HG02884 (cell line): ENCODE measurements around the gene SMTN.
A peak's percentile ranks its signal among the peaks of the same experiment; 100 is the strongest.
"Not testable (repeated sequence)": the region's sequence is repeated elsewhere in the genome, so short reads cannot be mapped to it uniquely, and the experiment has no call there.

ENCODE experiments used
- ATAC-seq: cut with Tn5 transposase; IDR thresholded peaks from one replicate; pipeline ENCODE4 v1.9.1; 2021; ENCODE audit warnings: mild to moderate bottlenecking, moderate library complexity; ENCODE audit not compliant: unreplicated experiment

Gene SMTN

DNA sequence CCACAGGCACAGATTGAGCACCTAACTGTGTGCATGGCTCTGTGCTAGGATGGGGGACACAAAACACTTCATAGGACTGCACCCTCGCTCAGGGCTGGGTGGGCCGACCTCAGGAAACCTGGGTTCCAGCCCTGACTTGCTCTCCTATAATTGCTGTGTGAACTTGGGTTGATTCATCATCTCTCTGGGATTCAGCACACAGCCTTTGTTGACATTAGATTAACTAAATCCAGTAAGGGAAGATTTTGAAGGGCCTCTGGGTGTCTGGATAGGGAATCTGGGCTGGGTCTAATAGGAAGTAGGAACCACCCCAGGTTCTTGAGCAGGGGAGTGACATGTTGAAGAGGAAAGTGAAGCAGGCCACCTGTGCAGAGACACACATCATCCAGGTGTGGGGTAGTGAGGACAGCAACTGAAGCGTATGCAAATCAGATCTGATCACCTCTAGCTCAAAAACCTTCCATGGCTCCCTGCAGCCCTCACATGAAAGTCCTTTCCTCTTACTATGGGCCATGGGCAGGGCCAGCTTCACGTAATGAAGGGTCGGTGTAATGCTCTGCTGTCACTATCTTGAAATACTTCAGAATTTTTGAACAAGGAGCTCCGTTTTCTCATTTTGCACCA lies 11.3 kb upstream of the SMTN start:
- ATAC-seq = not testable (repeated sequence)

DNA sequence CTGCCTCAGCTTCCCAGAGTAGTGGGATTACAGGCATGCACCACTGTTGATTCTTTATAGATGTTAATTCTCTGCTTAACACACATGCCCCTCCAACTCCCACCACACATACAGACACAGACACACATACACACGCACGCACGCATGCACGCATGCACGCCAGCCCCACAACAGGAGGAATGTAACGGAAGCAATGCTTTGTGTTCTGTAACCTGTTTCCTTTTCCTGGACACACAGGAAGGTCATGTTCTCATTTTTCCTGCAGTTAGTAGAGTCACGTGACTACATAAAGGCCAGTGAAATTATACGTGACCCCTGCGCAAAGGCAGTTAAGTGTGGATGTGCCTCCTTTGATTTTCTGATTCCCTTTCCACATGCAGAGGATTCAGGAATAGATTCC lies 8.0 kb upstream of the SMTN start:
- ATAC-seq = not testable (repeated sequence)

DNA sequence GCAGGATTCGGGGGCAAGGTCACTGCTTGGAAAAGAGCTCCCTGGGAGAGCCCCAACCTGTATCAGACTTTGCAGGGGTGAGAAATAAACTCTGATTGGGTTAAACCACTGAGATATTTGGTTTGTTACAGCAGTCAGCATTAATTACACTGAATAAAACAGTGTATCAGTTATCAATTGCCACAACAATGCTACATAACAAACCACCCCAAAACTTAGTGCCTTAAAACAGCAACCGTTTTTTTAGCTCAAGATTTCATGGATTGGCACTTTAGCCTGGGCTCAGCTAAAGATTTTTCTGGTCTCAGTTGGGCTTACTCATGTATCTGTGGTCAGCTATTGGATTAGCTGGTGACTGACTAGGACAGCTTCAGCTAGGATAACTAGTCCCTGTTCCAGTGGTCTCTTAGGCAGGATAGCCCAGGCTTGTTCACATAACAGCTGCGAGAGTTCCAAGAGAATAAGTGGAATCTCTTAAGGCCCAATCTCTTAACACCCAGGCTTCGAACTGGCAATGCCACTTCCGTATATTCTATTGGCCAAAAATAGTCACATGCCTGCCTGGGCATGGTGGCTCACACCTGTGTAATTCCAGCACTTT lies 7.5 kb upstream of the SMTN start:
- ATAC-seq = not testable (repeated sequence)

DNA sequence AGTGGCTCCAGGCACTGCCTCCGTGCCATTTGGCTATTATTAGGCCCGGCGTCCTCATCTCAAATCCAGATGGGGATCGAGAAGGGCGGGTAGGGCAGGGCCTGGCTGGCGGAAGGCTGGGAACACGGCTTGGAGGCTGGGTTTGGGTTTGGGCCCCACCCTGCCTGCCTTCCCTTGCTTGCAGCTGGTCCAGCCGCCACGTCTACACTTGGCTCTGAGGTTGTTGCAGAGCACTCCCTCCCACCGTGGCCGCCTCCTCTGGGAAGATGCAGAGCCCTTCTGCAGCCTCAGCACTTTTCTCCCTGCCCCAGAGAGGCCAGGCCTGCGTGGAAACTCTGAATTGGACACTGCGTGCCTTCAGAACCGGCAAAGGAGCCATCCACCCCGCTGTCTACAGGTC lies 5.2 kb upstream of the SMTN start:
- no peak for ATAC-seq

DNA sequence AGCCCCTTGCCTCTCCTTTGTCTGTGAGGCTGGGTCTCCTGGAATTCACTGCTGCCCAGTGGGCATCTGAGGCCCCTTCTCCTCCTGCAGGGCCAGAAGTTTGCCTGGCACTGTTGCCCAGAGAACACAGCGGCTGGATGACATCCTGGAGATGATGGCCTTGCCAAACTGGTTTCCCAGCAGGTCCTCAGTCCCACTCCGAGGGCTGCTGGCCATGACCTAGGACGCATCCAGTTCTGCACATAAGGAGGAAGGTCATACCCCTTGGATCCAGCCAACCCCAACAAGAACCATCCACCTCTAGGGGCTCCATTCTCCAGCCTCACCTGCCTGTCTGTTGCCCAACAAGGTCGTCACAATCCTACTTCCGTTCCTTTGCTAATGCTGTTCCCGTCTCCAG lies 3.4 kb upstream of the SMTN start:
- ATAC-seq = no peak

DNA sequence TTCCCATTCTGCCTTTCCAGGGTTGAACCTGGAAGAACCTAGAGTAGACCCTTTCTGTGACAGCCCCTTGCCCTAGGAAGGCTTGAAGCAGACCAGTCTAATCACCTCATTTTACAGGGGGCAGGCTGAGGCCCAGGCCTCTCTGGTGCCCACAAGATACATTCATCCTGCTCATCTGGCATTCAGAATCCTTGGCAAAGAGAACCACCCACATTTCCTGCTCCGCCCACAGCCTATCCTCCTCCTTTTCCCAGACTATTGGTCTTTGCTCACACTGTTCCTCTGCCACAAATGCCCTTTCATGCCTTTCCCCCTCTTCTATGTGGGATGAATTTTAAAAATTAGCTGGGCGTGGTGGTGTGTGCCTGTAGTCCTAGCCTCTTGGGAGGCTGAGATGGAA lies 2.7 kb upstream of the SMTN start:
- not testable (repeated sequence) for ATAC-seq

DNA sequence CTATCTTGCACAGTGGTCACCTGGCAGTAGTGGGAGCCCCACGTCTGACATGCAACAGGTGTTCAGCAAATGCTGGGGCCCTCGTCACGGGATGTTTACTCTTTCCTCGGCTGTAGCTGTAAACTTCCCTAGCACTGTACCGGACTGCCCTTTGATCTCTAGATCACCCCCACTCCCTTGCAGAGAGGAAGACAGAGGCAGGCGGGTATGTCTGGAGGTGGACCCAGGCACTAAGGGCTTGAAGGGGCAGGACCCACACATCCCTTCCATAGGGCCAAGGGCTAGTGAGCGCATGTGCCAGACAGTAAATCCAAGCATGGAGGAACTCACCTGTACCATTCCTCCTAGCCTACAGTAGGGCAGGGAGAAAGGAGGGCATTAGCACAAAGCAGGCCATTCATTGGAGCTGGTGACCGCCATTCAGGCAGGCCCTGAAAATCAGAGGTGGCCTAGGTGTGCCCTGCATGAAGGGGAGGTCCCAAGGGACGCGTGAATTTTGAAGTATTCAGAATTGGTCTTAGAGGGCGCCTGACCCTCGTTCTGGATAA lies 1.9 kb upstream of the SMTN start:
- no peak for ATAC-seq

DNA sequence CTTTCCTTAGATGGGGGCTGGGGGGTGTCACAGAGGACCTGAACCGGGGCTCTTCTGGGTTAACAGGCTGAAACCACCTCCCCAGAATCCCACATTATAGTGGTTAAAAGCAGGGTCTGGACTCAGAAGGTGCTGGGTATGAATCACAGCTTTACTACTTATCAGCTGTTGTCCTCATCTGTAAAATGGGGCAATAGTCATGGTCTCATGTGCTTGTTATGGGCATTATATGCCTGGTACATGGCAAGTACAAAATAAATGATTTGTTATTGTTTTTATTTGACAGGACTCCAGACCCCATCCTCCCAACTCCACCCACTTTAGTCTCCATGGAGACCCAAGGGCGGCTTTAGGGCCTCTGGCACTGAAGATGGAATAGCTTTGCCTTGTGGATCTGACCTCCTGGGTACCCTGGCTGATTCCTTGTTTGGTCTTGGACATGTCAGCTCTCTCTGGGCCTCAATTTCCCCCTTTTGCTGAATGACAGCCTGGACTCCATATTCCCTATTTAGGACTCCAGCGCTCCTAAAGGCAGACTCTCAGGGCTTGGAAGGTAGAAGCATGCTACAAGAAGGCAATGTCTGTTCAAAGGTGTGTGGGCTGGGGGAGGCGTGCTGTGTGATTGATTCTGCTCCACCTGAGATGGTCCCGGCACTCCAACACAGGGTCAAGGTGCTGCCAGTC lies 812 bp upstream of the SMTN start:
- ATAC-seq = no peak

DNA sequence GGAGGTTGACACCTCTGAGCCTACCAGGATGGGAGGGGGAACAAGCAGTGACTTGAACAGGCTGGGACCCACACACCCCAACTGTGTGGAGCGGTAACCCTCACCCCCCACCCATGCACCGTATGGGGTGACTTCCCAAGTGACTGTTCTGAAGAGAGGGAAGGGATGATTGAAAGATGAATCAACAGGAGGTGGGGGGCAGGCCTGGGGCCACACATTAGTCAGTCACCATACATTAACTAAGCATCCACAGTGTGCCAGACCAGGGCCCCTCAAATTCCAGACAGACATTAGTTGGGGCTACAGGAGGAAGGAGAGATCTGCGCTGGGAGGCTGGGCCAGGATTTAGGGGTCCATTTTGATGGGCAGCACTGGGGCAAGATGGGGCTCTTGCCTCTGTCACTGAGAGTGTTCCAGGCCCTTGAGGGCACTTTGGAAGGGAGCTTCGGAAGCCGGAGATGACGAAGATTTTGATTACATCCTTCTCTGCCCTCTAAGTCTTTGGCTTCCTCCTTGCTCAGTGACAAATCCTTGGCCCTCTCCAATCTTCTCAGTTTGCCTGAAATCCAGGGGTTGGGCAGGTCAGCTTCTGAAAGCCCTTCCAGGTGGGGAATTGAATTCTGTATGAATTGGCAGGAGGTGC lies 966 bp downstream of the SMTN start:
- ATAC-seq = no peak

DNA sequence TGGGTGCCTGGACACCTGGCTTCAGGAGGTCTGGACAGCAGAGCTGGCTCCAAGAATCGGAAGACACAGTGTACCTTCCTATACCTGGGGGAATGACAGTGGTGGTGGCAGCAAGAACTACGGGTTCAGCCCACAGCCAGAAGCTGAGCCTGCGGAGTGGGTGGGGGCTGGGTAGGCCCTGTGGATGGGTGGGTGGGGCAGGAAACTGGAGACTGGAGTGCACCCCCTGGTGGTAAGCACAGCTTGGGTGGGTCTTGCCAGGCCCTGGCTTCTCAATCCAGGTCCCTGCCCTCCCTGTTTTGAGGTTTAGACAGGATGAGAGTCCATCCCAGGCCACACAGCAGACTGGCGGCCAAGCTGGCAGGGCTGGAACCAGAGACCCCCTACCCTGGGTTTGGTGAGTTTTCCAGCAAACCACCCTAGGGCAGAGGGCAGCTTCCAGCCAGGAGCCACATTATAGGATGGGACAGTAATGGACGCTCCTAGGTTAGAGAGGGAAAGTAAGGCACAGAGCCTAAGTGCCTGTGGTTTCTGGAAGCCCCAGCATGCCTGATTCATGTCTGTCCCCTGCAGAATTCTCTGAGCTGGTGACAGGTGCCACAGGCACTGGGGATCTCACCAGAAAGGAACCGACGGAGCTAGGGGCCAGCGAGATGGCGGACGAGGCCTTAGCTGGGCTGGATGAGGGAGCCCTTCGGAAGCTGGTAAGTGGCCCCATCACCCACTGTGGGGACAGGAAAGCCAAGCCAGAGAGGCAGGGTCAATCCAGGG lies 1.7 kb downstream of the SMTN start:
- no peak for ATAC-seq

DNA sequence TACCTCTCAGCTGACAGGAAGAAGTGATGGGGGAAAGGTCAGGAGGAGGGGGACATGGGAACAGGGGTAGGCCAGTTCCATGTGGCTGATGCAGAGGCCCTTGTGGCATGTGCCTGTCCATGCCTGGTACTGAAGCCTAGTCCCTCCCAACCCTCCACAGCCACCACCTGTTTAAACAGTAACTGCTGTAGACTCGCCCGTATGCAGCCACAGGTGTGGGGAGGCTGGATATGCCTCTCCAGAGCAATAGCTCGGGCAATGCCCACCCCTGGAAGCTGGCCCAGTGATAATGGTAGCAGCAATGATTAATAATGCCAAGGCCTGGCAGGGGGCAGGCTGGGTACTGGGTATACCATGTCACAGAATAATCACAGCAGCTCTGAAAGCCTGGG lies 2.3 kb downstream of the SMTN start:
- no peak for ATAC-seq

DNA sequence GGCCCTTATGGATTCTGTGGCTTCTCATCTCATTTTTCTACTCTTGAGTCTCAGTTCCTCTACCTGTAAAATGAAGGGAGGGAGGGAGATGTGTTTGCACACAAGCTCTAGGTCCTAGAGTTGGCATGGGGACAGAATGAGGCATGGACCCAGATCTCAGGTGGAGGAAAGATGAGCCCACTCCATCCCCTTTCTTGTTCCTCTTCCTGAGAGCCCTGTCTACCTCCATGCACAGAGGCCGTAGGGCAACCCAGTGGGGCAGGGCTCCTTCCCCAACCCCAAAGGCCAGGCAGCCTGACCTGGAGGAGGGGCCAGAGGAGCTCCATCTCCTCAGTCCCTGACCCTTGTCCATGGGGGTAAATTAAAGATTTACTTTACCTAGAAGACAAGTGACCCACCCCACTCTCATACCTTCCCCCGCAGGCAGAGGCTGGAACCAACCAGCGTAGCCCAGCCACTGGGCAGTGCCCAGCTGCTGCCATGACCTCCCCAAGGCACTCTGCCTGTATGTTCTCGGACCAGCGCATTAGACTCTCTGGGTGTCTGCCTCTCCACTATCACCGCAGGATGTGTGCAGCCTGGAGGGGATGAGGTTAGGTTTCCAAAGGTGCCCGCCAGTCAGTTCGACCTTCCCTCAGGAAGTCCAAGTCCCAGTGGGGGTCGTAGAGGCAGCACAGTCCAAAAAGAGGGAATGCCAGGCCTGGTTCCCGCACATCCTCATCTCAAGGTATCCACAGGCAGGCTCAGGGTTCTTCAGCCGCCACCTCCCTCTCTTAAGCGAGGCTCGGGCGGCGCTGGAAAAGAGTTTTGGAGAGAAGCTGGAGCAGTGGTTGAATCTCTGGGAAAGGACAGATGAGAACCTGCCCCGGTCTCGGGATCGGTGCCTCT lies 3.0 kb downstream of the SMTN start:
- no peak for ATAC-seq

DNA sequence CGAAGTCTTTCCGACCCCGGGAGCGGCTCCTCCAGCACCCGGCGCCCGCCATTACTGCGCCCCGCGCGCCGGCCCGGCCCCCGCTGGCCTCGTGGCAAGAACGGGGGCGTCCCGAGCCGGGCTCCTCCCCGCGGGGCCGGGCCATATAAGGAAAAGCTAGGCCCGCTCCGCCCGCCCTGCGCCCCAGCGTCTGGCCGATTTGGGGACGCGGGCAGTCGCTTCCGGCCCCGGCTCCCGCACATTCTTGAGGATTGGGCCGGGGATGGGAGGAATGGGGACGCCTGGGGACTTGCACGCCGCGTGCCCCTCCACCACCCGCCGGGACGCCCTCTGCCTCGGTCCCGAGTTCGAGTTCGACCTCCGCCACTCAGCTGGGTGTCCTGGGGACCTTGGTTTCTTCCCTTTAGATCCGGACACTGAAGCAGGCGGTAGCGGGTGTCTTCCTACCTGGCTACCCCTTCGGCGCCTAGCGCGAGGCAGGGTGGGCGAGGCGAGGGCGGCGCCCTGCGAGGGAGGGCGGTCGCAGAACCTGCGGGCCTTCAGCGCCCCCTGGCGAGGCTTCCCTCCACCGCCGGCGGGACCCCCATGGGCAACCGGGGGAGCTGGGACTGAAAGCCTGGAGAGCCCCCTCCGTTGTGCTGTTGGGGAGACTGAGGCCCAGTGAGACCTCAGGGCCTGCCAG lies 3.8 kb downstream of the SMTN start:
- ATAC-seq = peak; percentile 51

DNA sequence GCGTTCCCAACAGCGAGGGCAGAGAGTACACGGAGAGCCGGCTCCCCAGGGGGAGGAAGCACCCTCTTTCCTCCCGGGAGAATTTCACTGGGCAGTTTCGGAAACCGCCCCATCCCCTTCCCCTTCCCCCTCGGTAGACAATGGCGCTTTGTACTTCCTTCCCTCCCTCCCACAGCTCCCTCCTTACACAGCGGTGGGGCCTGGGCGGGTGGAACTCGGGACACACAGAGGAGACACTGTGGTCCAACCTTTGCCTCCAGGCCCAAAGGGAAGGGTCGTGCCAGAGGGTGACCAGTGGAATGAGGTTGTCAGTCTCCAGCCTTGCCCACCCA lies 4.3 kb downstream of the SMTN start:
- no peak for ATAC-seq

DNA sequence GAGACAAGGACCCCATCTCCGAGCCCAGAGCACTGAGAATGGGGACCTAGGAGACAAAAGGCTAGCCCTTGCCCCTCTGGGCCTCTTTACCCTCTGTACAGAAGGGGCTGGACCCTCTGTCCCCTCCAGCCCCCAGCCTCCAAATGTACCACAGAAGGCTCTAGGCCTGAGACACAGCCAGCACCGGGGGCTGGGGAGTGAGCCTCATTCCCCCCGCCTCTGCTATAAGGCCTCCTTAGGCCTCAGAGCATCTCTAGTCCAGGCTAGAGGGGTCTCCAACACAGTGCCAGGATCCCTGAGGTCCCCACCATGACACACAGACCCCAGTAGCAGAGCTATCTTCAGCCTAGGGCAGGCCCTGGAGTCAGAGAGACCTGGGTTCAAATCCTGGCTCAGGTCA lies 4.8 kb downstream of the SMTN start:
- no peak for ATAC-seq

DNA sequence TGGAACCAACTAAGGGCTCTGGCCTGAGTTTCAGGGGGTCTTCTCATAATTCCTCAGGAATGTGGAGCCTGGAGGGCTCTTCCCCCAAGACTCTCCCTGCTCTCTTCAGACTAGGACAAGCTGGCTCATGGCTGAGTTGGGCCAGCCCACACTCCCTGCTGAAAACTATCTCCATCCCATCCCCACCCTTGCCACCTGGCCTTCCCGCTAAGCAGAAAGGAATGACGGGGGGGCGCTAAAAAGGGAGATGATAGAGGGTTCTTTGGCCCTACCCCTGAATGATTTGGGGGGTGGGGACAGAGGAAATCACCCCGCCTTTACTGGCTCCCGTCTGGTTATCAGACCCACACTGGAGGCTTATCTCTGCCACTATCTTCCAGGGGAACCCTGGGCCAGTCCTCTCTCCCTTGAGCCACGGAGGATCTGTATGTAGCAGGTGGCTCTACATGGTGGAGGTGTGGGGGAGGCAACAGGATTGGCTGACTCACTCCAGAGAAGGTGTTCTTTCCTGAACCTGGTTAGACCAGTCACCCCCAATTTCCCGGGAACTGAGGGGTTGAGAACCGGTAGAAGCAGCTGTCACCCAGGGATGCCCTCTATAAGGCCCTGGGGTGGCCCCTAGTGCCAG lies 5.7 kb downstream of the SMTN start:
- no peak for ATAC-seq

DNA sequence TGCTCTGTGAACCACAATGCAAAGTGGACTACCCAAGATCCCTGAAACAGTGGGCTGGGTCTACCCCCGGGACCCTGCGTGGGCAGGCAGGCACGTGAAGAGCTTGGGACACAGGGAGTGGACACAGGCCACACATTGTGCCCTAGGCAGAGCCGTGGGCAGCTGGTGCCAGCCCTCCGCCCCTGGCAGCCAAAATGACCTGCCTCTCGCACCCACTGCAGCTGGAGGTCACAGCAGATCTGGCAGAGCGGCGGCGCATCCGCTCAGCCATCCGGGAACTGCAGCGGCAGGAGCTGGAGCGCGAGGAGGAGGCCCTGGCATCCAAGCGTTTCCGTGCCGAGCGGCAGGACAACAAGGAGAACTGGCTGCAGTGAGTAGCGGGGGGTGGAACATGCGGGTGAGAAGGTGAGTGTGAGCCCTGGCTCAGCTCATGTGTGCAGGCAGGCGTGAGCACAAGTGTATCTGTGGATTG lies 6.7 kb downstream of the SMTN start:
- ATAC-seq = no peak

DNA sequence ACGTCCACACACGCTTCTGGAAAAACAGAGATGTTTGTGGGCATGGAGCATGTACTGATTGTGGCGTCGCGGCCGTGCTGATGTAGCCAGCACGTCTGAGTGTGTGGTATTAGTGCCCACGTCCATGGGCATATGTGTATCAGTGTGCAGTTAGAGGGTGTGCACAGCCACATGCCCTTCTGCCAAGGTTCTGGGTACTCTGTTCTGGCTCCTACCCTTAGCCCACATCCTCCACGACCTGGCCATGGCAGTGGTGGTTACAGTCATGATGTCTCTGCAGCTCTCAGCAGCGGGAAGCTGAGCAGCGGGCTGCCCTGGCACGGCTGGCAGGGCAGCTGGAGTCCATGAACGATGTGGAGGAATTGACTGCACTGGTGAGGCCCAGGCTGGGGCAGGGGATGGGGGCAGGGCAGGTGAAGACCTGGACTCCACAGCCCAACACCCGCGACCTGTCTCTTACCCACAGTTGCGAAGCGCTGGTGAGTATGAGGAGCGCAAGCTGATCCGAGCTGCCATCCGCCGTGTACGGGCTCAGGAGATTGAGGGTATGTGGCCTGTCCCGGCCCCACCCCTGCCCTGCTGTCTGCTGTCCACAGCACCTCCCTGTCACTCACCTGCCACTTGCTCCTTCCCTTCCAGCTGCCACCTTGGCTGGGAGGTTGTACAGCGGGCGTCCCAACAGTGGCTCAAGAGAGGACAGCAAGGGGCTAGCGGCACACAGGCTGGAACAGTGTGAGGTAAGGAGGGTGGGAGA lies 7.3 kb downstream of the SMTN start:
- no peak for ATAC-seq
